Cardiac septum (tissue), 1 donor: ENCODE data around the gene GYG2. TPM values are rescaled to one million over a fixed set of nuclear protein-coding genes. Genes with fewer than 3 reads are reported as not detected.

Source experiments
- DNase-seq: peaks from one replicate; pipeline ENCODE4 v3.0.0-alpha.2; 2020; ENCODE audit warnings: low spot score
- intact Hi-C: fragments of 100-400 bp; cut with DNase I; formaldehyde crosslinking; loops from one replicate; pipeline ENCODE4 v1.14.0; 2022
- total RNA-seq: library from RNA; stranded (reverse); fragmentation: NEBNext Ultra II Directional; extraction: Animal tissue kit (Norgen Biotek cat#: 25700); gene quantifications from one replicate; pipeline ENCODE4 v1.2.1, GENCODE V29; 2021
- donor health status: DM: no; HTN: no; CAD: no.

The GYG2 gene
- total RNA-seq, 1 donor from 2014 or later = 1.3 TPM

- DNase-seq = no peak
- intact Hi-C loops = no loop called here
Measured at GRCh38 chrX:2931155-2931554, 102.4 kb downstream of the GYG2 start.

- intact Hi-C loops = no loop called here
Measured at GRCh38 chrX:2931612-2932011, 102.9 kb downstream of the GYG2 start.

More at GRCh38 chrX:2931612-2932011, 102.9 kb downstream of the GYG2 start:
- DNase-seq = no peak

Other genes starting within 250 kb of the GYG2 start
- gene CD99, start 137.6 kb upstream of the GYG2 start, total RNA-seq = 327 TPM
- 2.6 TPM for gene XG, start 76.9 kb upstream of the GYG2 start, total RNA-seq
- 15.7 TPM for gene ARSD, start 100.4 kb downstream of the GYG2 start, total RNA-seq
- not detected for gene ARSH, start 177.6 kb downstream of the GYG2 start, total RNA-seq
- gene ARSF, start 212.5 kb downstream of the GYG2 start, total RNA-seq = not detected